OCI-LY7 (cell line): Measurements from ENCODE around the gene XKR3. TPM values are rescaled to one million over a fixed set of nuclear protein-coding genes. Genes with fewer than 3 reads are reported as not detected.

Experiments used
- BruUV-seq: library from RNA; stranded (reverse); fragments of 400-500 nt; replicated peaks from 2 replicates; lab custom pipeline; 2021; lab: Mats Ljungman, UMichigan
- CTCF ChIA-PET: fragments of 300-600 bp; sonication (Branson Sonifier 250); formaldehyde crosslinking; loops from one replicate; lab custom pipeline; 2022; ENCODE audit warnings: antibody characterized with exemption; ENCODE audit not compliant: unreplicated experiment; lab: Charles Lee
- POLR2A ChIA-PET: fragments of 300-600 bp; sonication (Branson Sonifier 250); formaldehyde crosslinking; loops from one replicate; lab custom pipeline; 2022; ENCODE audit warnings: antibody characterized with exemption; lab: Charles Lee
- DNase-seq: peaks from one replicate; pipeline ENCODE4 v3.0.0-alpha.2; 2015; ENCODE audit warnings: low spot score
- H2AFZ ChIP-seq: fragments of 200-600 bp; sonication (generic), shearing (Covaris generic); 2 replicates; pipeline ENCODE4 v1.6.1; 2014; ENCODE audit warnings: mild to moderate bottlenecking, antibody characterized with exemption, low read length, moderate library complexity
- H3K27ac ChIP-seq: fragments of 200-600 bp; sonication (generic); 2 replicates; pipeline ENCODE4 v1.5.1; 2014; ENCODE audit warnings: mixed run types, low read depth, mild to moderate bottlenecking, moderate library complexity, low read length, inconsistent platforms; ENCODE audit not compliant: poor library complexity, severe bottlenecking
- H3K36me3 ChIP-seq: fragments of 200-600 bp; sonication (generic); 2 replicates; pipeline ENCODE4 v1.6.1; 2014; ENCODE audit warnings: mild to moderate bottlenecking, antibody characterized with exemption, low read length, moderate library complexity, mixed read lengths; ENCODE audit not compliant: insufficient read depth
- H3K4me1 ChIP-seq: fragments of 200-600 bp; sonication (generic); 2 replicates; pipeline ENCODE4 v1.5.1; 2014; ENCODE audit warnings: mild to moderate bottlenecking, low read length; ENCODE audit not compliant: insufficient read depth, poor library complexity, severe bottlenecking
- H3K4me2 ChIP-seq: fragments of 200-600 bp; sonication (generic); 2 replicates; pipeline ENCODE4 v1.6.1; 2014; ENCODE audit warnings: mild to moderate bottlenecking, low read length
- H3K4me3 ChIP-seq: fragments of 200-600 bp; sonication (generic); 2 replicates; pipeline ENCODE4 v1.5.1; 2014; ENCODE audit warnings: mild to moderate bottlenecking, low read depth, low read length; ENCODE audit not compliant: poor library complexity, severe bottlenecking
- H3K79me2 ChIP-seq: fragments of 200-600 bp; sonication (generic); 2 replicates; pipeline ENCODE4 v1.6.1; 2016; ENCODE audit warnings: low read depth, mild to moderate bottlenecking, low read length, moderate library complexity, mixed read lengths; ENCODE audit not compliant: insufficient read depth
- H3K9me2 ChIP-seq: fragments of 200-600 bp; sonication (generic); 2 replicates; pipeline ENCODE4 v1.6.1; 2016; ENCODE audit warnings: mild to moderate bottlenecking, low read length, mixed read lengths; ENCODE audit not compliant: insufficient read depth
- H3K9me3 ChIP-seq: fragments of 200-600 bp; sonication (generic); 2 replicates; pipeline ENCODE4 v1.6.1; 2014; ENCODE audit warnings: mild to moderate bottlenecking, mixed run types, low read length, mixed read lengths
- H4K20me1 ChIP-seq: fragments of 200-600 bp; sonication (generic); 2 replicates; pipeline ENCODE4 v1.6.1; 2014; ENCODE audit warnings: mild to moderate bottlenecking, antibody characterized with exemption, low read length, moderate library complexity, mixed read lengths; ENCODE audit not compliant: insufficient read depth
- CTCF ChIP-seq: fragments of 200-600 bp; sonication (generic); conservative IDR thresholded peaks from 2 replicates; pipeline ENCODE4 v1.5.1; 2014; ENCODE audit warnings: mild to moderate bottlenecking, antibody characterized with exemption, low read length, moderate library complexity, mixed read lengths
- EZH2phosphoT487 ChIP-seq: fragments of 200-600 bp; sonication (generic); IDR thresholded peaks from 2 replicates; pipeline ENCODE4 v1.6.1; 2018; ENCODE audit warnings: low read depth, borderline replicate concordance, mild to moderate bottlenecking, mixed run types, antibody characterized with exemption, low read length, moderate library complexity, mixed read lengths
- intact Hi-C: fragments of 100-400 bp; cut with micrococcal nuclease; formaldehyde crosslinking; loops from one replicate; pipeline ENCODE4 v1.10.0; 2022; ENCODE audit not compliant: unreplicated experiment
- total RNA-seq, 2 experiments: library from RNA; depleted of rRNA in 1 of 2; stranded (reverse); fragments of >200 nt in 1 of 2; shearing (Covaris generic) in 1 of 2; gene quantifications; 2 replicates each; pipeline ENCODE4 v1.2.3, GENCODE V29; 2014 to 2022

The XKR3 gene
- total RNA-seq, 2 experiments from 2014 or later = not detected

DNA sequence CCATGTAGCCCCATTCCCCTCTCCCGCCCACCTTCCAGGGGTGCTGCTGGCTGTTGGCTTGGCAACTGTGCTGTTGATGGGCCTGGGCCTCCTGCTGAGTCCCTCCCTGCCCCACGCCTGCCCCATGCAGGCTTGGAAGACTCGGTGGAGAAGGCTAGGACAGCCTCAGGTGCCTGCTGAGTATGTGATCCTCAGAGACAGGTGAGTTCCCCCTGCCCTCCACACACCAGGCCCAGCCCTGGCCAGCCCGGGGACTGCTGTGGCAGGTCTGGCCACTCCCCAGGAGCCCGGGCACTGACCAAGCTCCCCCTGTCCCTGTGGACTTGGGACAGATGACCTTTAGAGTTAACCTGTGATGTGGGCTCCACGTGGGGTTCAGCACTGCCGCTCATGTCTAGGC is 20.7 kb upstream of the XKR3 start:
- Histone ChIP-seq H3K4me2 (no peak overlapping the region), H3K79me2 (no peaks in the 10 kb centered on the region), H3K9me3 (no peaks in the 10 kb centered on the region), H3K36me3 (no peaks in the 10 kb centered on the region), H3K4me3 (no peak overlapping the region), H3K27ac (no peak overlapping the region), H4K20me1 (no peaks in the 10 kb centered on the region), H2AFZ (no peak overlapping the region), H3K9me2 (no peaks in the 10 kb centered on the region), H3K4me1 (no peaks in the 10 kb centered on the region)
- POLR2A ChIA-PET = no interaction called here
- DNase-seq = no peak
- BruUV-seq = no TSS peak
- intact Hi-C loops = no loop called here
- TF ChIP-seq EZH2phosphoT487 = no peak
- no peak for TF ChIP-seq CTCF
- CTCF ChIA-PET = no interaction called here

DNA sequence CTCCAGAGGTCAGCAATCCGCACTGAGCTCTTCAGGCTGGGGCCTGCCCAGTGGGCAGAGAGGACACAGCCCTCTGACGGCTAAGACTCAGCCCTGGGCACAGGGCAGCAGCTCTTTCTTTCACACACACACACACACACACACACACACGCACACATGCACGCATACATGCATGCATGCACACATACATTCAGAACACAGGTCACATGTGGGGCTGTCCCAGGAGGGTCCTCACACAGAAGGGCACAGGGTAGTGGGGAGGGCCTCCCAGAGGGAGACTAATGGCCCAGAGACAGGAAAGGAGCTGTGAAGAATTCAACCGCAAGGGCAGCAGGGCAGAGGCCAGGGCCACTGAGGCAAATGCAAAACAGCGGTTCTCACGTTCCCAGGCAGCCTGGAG is 20.3 kb upstream of the XKR3 start:
- Histone ChIP-seq H3K4me2 (no peak overlapping the region), H3K79me2 (no peaks in the 10 kb centered on the region), H3K36me3 (no peaks in the 10 kb centered on the region), H3K9me2 (no peaks in the 10 kb centered on the region), H3K27ac (no peak overlapping the region), H4K20me1 (no peaks in the 10 kb centered on the region), H3K4me1 (no peaks in the 10 kb centered on the region), H2AFZ (no peak overlapping the region), H3K4me3 (no peak overlapping the region), H3K9me3 (no peaks in the 10 kb centered on the region)
- intact Hi-C loops = no loop called here
- CTCF ChIA-PET = no interaction called here
- DNase-seq = no peak
- BruUV-seq = no TSS peak
- TF ChIP-seq EZH2phosphoT487 (no peak), CTCF (no peak)
- POLR2A ChIA-PET = no interaction called here

- TF ChIP-seq CTCF (no peak), EZH2phosphoT487 (no peak)
- Histone ChIP-seq H3K9me2 (no peaks in the 10 kb centered on the region), H3K4me1 (no peaks in the 10 kb centered on the region), H3K4me3 (no peak overlapping the region), H3K4me2 (no peak overlapping the region), H3K36me3 (no peaks in the 10 kb centered on the region), H3K27ac (no peak overlapping the region), H3K79me2 (no peaks in the 10 kb centered on the region), H2AFZ (no peak overlapping the region), H3K9me3 (no peaks in the 10 kb centered on the region), H4K20me1 (no peaks in the 10 kb centered on the region)
- BruUV-seq = no TSS peak
- POLR2A ChIA-PET = interaction anchor here (0.8 kb wide), 1 partner anchor 9 kb away, joined by 3 read pairs; no protein-coding TSS in a partner anchor
- intact Hi-C loops = no loop called here
- no peak for DNase-seq
- CTCF ChIA-PET = interaction anchor here (0.6 kb wide), 1 partner anchor 674 kb away, joined by 3 read pairs; no protein-coding TSS in a partner anchor
Observed at GRCh38 chr22:16844529-16844928, 19.3 kb upstream of the XKR3 start.
